HG03520 (cell line): ENCODE results near the gene A1BG.
"Not testable (repeated sequence)": the region's sequence is repeated elsewhere in the genome, so short reads cannot be mapped to it uniquely, and the experiment has no call there.

ENCODE experiments used
- ATAC-seq: cut with Tn5 transposase; IDR thresholded peaks from one replicate; pipeline ENCODE4 v1.9.1; 2021; ENCODE audit warnings: mild to moderate bottlenecking, moderate library complexity; ENCODE audit not compliant: unreplicated experiment

A1BG gene

DNA sequence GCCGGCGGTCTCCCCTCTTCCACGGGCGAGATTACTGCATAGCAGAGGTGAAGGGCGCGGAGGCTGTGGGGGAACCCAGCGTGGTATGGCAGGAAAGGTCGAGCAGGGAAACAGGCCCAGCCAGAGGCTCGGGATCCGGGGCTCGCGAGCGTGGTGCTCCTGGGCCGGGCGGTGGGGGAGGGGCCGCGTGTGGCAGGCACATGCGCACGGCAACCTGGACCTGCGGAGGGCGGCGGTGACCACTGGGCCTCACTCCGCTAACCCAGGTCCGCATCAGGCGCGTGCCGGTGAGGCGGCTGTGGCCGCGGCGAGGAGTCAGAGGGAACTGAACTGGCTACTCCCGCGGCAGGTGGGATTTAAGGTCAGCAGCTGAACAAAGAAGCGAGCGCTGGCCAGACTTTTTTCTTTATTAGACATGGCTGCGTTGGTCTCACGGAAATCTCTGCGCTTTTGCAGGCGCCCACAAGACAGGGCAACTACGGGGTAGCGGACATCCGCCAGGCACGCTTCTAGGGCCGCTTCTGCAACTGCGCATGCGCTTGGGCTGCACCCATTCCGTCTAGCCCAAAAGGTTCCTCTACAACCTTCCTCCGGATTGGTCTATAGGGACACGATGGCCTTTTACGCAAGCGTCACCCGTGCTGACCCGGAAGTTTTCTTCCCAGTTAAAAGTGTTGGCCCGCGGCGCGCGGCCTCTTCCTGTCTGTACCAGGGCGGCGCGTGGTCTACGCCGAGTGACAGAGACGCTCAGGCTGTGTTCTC is 33.5 kb upstream of the A1BG start, which contains the start of gene RPS5:
RPS5 (plus strand) TSS at position 694 of the 762 bp plus-strand sequence. CDS start 869 bp downstream, outside the sequence.
- ATAC-seq: peak; percentile 89

GRCh38 chr19:58385891-58386575 is 32.7 kb upstream of the A1BG start:
- ATAC-seq: no peak

DNA sequence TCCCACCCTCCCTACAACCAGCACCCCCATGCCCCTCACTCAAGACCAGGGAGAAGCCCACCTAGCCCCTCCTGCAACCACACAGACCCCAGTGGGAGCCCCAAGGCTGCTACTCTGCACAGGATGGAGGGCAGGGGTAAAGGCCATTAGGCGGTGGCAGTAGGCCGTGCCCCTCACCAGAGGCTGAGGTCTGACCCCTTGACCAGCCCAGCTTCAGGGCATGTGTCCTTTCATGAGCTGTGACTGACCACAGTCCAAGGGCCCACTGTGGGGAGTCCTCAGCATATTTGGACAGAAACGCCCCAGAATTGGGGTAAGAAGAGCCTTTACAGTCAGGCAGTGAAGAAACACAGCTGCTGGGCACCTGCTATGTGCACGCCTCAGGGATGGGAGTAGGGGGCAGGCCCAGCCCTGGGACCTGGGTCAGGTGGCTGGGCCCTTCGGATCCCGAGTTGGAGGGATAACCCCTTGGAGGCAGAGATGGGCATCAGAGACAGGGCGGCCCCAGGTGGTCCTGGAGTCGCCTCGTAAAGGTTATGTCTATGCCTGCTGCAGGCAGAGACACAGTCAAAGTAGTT is 32.1 kb upstream of the A1BG start:
- no peak for ATAC-seq

DNA sequence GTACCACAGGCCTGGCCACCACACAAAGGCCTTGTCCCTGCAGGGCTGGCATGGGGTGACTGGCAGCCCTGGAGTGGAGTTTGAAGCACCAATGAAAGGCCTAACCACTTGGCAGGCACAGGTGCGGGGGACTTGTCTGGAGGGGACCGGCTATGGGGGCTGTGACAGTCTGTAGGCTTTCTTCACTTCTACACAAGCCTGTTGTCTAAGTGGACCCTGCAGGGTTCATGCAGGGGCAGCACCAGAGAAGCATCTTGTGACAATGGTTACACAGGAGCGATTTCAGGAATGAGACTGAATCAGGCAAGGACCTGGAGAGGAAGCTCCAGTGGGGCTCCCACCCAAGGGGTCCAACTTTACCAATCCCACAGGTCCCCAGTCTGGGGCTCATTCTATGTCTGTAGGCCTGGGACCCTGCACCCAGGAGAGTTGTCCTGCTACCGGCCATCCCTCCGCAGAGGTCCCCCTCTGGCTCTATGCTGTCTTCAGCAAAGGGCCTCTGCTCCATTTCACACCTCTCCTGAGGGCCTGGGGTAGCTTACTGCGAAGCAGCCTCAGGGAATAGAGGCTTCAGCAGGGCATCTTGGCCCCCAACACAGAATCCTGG is 29.8 kb upstream of the A1BG start:
- no peak for ATAC-seq

- no peak for ATAC-seq
Measured at GRCh38 chr19:58381460-58382212, 28.3 kb upstream of the A1BG start.

- ATAC-seq: peak; percentile 79
Measured at GRCh38 chr19:58380662-58381459, 27.6 kb upstream of the A1BG start, which contains the start of gene ZNF837. Gene ZNF837 (minus strand): TSS chr19:58381030. CDS start chr19:58369332, 11,698 bp downstream.

DNA sequence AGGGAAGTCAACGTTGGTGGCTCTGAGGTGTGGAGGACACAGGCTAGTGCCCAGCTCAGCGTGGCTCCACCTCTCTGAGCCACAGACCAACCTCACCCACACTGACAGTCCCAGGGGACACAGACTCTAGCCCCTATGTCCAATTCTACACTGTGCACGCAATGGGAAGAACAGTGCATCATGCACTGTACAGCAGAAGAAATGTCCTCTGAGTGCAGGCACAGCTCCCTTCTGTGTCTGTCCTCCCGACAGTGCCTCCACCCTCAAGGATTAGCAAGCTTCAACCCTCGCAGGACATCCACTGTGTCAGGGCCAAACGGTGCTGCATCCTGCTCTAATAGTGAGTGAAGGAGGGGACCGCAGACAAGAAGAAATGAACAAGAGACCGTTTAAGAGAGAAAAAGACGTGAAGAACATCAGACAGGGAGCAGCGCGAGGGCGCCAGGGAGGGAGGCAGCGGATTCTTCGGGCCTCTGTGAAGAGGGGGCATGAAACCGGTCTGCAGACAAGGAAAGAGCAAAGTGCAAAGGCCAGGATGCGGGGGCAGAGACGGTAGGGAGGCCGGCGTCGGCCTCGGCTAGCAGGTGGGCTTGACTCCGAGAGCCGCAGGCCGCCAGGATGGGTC is 26.9 kb upstream of the A1BG start:
- ATAC-seq: no peak

GRCh38 chr19:58379246-58379645 is 26.0 kb upstream of the A1BG start:
- ATAC-seq: no peak

- ATAC-seq: not testable (repeated sequence)
Measured at GRCh38 chr19:58376724-58377123, 23.4 kb upstream of the A1BG start.

GRCh38 chr19:58374200-58374599 is 20.9 kb upstream of the A1BG start:
- ATAC-seq: no peak

DNA sequence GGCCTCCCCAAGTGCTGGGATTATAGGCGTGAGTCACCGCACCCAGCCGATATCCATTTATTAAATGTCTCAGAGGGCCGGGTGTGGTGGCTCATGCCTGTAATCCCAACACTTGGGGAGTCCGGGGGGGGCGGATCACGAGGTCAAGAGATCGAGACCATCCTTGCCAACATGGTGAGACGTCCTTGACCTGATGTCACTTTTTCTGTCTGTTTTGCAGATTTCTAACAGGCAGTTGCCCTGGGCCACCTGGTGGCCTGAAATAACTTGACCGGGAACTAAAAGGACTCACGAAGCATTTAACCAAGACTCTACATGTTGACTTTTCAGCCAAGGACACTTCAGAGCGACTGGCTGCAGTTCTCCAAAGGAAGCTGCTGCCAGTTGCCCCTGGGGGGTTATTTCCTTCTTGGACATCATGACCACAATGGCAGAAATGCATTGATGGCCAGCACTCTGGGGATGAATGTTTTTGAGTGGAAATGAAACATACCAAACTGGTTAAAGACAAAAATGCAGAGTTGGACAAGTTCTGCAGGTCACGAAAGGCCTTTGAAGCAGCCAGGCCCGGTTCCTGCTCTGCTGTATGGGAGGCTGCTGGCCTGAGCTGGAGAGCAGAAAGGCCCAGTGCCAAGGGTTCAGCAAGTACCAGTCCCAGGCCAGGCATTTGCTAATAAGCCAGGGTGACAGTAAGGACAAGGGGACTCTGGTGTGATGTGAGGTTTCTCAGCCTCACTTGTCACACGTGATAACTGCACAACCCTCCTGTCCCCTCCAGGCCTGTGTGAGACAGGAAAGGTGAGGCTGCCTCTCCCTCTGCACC is 19.2 kb upstream of the A1BG start:
- no peak for ATAC-seq

GRCh38 chr19:58368561-58369360 is 15.5 kb upstream of the A1BG start:
- ATAC-seq: no peak

GRCh38 chr19:58367698-58368454 is 14.6 kb upstream of the A1BG start:
- ATAC-seq: no peak

DNA sequence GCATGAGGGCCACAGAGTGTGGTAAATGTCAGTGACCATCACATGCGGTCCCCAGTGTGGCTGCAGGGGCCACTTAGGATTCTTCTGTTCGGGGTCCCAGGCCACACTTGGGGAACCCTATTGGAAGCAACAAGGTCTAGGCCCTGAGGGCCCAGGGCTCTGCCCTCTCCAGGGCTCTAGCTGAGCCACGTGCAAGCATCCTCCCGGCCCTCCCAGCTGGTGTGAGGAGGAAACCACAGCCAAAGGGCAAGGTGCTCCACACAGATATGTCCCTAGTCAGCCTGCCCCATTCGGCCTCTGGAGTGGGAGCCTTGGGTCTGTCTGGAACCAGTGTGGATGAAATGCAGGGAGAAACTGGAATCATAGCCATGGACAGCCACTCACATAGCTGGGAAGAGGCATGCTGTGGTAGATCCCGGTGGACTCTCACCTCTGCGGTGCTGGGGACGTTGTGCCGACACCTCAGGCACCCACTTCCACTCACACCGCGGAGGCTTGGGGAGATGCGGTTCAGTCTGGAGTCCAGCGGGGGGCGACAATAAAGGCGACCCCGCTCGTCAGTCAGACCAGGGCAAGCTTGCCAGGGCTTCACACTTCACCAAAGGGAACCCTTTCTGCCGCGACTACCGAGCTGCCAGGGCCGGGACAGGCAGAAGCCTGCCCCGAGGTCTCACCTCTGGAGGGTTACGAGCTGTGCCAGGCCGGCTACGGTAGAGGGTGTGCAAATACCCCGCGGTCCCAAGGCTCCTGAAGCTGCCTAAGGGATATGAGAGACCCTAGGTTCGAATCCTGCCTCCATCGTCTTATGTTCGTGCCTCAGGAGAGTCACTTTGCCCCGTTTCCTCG is 13.5 kb upstream of the A1BG start:
- ATAC-seq: no peak

- no peak for ATAC-seq
Measured at GRCh38 chr19:58364146-58364545, 10.9 kb upstream of the A1BG start.
